ENCODE measurements around the gene CABCOCO1. TPM values are rescaled to one million over a fixed set of nuclear protein-coding genes. Genes with fewer than 3 reads are reported as not detected.

Gene CABCOCO1
- total RNA-seq, 4 donors from 2014 or later: not detected

GRCh38 chr10:61778137-61778536 lies 115.4 kb downstream of the CABCOCO1 start:
- H3K27me3 ChIP-seq: no peaks in the 10 kb centered on the region
- TF ChIP-seq POLR2A (IDR thresholded peaks at IDR 0.05) (no peak), EP300 (IDR thresholded peaks at IDR 0.05) (no peak)
- no peaks in the 10 kb centered on the region for H3K9me3 ChIP-seq
- H3K4me1 ChIP-seq: peaks cover 0 to 5% (median 0%) of the 10 kb centered on the region in 4 donors
- H3K36me3 ChIP-seq: no peaks in the 10 kb centered on the region
- H3K4me3 ChIP-seq: no peak overlapping the region
- DNase-seq (ENCODE audit: low spot score in 2 of 2): no peak
- H3K27ac ChIP-seq: no peak overlapping the region

GRCh38 chr10:61779276-61779675 lies 116.5 kb downstream of the CABCOCO1 start:
- H3K27ac ChIP-seq: no peak overlapping the region
- WGBS, 2 donors: 82 to 84% methylated on average over 6 of the region's 6 CpGs

DNA sequence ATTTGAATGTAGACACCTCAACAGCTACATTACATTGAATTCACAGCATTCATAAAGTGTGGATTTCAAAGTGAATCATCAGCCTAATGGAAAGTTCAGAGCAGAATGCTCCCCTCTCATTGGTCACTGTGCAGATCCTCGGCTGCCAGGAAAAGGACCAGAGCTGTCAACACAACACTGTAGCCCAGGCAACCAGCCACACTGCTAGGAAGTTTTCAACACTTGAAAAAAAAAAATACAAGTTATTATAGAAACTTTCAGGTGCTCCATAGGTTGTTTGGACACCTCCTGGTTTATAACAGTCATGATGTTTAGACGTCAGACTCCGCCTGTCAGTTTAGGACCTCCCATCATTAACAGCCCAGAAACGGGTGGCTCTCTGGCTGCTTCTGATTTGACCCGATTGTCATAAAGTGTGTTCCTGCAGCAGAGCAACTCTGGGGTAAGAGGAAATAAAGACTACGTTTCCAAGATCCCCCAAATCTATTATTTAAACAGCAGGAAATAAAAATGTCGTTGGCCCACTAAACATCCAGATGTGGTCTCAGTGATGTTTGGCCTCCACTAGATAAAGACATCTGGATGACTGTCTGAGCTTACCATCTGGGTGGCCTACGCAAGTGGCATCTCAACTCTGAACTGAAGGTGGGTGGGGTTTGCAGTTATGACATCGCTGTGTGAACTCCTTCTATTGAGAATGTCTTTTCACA lies 117.4 kb downstream of the CABCOCO1 start:
- TF ChIP-seq POLR2A (IDR thresholded peaks at IDR 0.05): no peak
- TF ChIP-seq, protein P1, sequence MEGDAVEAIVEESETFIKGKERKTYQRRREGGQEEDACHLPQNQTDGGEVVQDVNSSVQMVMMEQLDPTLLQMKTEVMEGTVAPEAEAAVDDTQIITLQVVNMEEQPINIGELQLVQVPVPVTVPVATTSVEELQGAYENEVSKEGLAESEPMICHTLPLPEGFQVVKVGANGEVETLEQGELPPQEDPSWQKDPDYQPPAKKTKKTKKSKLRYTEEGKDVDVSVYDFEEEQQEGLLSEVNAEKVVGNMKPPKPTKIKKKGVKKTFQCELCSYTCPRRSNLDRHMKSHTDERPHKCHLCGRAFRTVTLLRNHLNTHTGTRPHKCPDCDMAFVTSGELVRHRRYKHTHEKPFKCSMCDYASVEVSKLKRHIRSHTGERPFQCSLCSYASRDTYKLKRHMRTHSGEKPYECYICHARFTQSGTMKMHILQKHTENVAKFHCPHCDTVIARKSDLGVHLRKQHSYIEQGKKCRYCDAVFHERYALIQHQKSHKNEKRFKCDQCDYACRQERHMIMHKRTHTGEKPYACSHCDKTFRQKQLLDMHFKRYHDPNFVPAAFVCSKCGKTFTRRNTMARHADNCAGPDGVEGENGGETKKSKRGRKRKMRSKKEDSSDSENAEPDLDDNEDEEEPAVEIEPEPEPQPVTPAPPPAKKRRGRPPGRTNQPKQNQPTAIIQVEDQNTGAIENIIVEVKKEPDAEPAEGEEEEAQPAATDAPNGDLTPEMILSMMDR (IDR thresholded peaks at IDR 0.05): no peak
- no peak for TF ChIP-seq EP300 (IDR thresholded peaks at IDR 0.05)
- 67 to 79% methylated on average over 9 of the region's 9 CpGs for WGBS, 2 donors
- no peaks in the 10 kb centered on the region for H3K27me3 ChIP-seq
- no peak overlapping the region for H3K4me3 ChIP-seq
- no peaks in the 10 kb centered on the region for H3K36me3 ChIP-seq
- H3K9me3 ChIP-seq: no peaks in the 10 kb centered on the region
- H3K4me1 ChIP-seq: peaks cover 0 to 5% (median 0%) of the 10 kb centered on the region in 4 donors
- H3K27ac ChIP-seq: no peak overlapping the region
- no peak for DNase-seq (ENCODE audit: low spot score in 2 of 2)

More at GRCh38 chr10:61779276-61779675, 116.5 kb downstream of the CABCOCO1 start:
- no peaks in the 10 kb centered on the region for H3K27me3 ChIP-seq
- no peak for DNase-seq (ENCODE audit: low spot score in 2 of 2)
- peaks cover 0 to 5% (median 0%) of the 10 kb centered on the region in 4 donors for H3K4me1 ChIP-seq
- H3K4me3 ChIP-seq: no peak overlapping the region
- TF ChIP-seq EP300 (IDR thresholded peaks at IDR 0.05) (no peak), POLR2A (IDR thresholded peaks at IDR 0.05) (no peak)
- TF ChIP-seq, protein P1 (IDR thresholded peaks at IDR 0.05): no peak
- no peaks in the 10 kb centered on the region for H3K9me3 ChIP-seq
- H3K36me3 ChIP-seq: no peaks in the 10 kb centered on the region

DNA sequence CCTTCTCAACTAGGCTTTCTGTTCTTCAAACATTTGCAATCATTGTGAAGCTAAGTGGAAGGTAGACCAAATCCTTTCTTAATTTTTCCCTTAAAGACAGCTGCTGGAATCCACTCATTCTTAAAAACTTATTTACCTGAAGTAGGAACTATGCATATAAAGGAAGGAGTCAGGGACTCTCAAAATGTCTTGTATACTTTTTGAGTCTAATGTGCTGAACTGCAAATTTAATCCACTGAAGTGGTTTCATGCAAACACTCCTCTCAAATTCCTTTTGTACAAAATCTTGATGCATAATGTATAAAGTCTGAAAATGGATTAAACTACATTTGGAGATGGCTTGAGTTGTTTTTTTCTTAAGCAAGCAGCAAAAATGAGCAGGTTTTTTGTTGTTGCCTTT lies 118.0 kb downstream of the CABCOCO1 start:
- no peak for DNase-seq (ENCODE audit: low spot score in 2 of 2)

DNA sequence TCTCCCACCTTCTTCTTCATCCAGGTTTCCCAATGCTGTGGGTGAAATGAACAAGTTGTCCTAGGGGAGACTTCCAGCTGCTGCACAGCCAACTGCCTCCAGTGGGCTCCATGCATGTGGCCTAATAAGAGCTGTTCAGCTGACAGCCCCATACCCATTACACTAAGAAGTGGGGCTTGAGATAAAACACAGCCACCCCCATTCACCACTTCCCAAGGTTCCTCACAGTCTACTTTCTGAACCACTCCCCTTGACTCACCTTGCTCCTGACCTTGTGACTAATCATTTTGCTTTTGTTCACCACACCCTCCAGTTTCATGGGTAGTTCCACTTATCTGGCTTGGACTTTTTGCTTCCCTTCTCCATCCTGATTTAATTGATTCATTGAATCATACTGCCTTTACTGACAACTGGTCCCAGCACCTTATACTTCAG lies 119.3 kb downstream of the CABCOCO1 start:
- TF ChIP-seq EP300 (IDR thresholded peaks at IDR 0.05) (no peak), POLR2A (IDR thresholded peaks at IDR 0.05) (no peak)
- TF ChIP-seq, protein P1 (IDR thresholded peaks at IDR 0.05): no peak
- Histone ChIP-seq H3K4me3 (no peak overlapping the region), H3K9me3 (no peaks in the 10 kb centered on the region), H3K27ac (no peak overlapping the region), H3K4me1 (peaks cover 0 to 16% (median 3%) of the 10 kb centered on the region in 4 donors), H3K27me3 (no peaks in the 10 kb centered on the region), H3K36me3 (no peaks in the 10 kb centered on the region)
- DNase-seq (ENCODE audit: low spot score in 2 of 2): no peak

More for the DNA sequence above, 118.0 kb downstream of the CABCOCO1 start:
- Histone ChIP-seq H3K27ac (no peak overlapping the region), H3K9me3 (no peaks in the 10 kb centered on the region), H3K4me3 (no peak overlapping the region), H3K4me1 (peaks cover 0 to 5% (median 0%) of the 10 kb centered on the region in 4 donors), H3K36me3 (no peaks in the 10 kb centered on the region), H3K27me3 (no peaks in the 10 kb centered on the region)
- TF ChIP-seq POLR2A (IDR thresholded peaks at IDR 0.05) (no peak), EP300 (IDR thresholded peaks at IDR 0.05) (no peak)
- TF ChIP-seq, protein P1 (IDR thresholded peaks at IDR 0.05): no peak
